ENCODE data around the gene DCST2.

DCST2 gene

GRCh38 chr1:155022927-155023236 lies 10.7 kb downstream of the DCST2 start:
- DNase-seq: peak; percentile 36

GRCh38 chr1:155022136-155022926 lies 11.2 kb downstream of the DCST2 start:
- DNase-seq: no peak

GRCh38 chr1:155019377-155020245 lies 14.0 kb downstream of the DCST2 start:
- DNase-seq: no peak

GRCh38 chr1:155018617-155019348 lies 14.8 kb downstream of the DCST2 start:
- DNase-seq: no peak

- no peak for DNase-seq
These were observed 15.7 kb downstream of the DCST2 start for GRCh38 chr1:155017946-155018316.

- DNase-seq: no peak
These were observed 16.3 kb downstream of the DCST2 start for GRCh38 chr1:155017041-155017945.

- DNase-seq: no peak
These were observed 17.2 kb downstream of the DCST2 start for GRCh38 chr1:155016231-155016831.

GRCh38 chr1:155015527-155016230 lies 17.9 kb downstream of the DCST2 start:
- no peak for DNase-seq

- no peak for DNase-seq
These were observed 18.7 kb downstream of the DCST2 start for GRCh38 chr1:155014709-155015508.

GRCh38 chr1:155013632-155014031 lies 19.9 kb downstream of the DCST2 start:
- DNase-seq: no peak

- DNase-seq: no peak
These were observed 20.6 kb downstream of the DCST2 start for GRCh38 chr1:155012776-155013602.

GRCh38 chr1:155012026-155012546 lies 21.5 kb downstream of the DCST2 start:
- DNase-seq: peak; percentile 62

GRCh38 chr1:155011437-155012025 lies 22.1 kb downstream of the DCST2 start:
- no peak for DNase-seq

- no peak for DNase-seq
These were observed 22.6 kb downstream of the DCST2 start for GRCh38 chr1:155011004-155011416.

- no peak for DNase-seq
These were observed 23.2 kb downstream of the DCST2 start for GRCh38 chr1:155010211-155010918.

GRCh38 chr1:155009742-155010141 lies 23.8 kb downstream of the DCST2 start:
- DNase-seq: no peak

GRCh38 chr1:155009221-155009711 lies 24.3 kb downstream of the DCST2 start:
- no peak for DNase-seq

Data from NCI-H774 (cell line).